Body of pancreas (tissue), 4 donors: ENCODE data around the gene TNPO1. TPM values are rescaled to one million over a fixed set of nuclear protein-coding genes. Genes with fewer than 3 reads are reported as not detected.

Source experiments
- ATAC-seq: fragments of 150-250 bp; one replicate; pipeline ENCODE4 v1.9.1; 2016
- DNase-seq, 4 donors: peaks; one replicate each; pipeline ENCODE4 v3.0.0-alpha.2; 2019
- H3K27ac ChIP-seq, 4 donors: fragments of 200-600 bp; sonication (generic); 1 replicate in 3 of 4; 2 replicates in 1 of 4; pipeline versions ENCODE4 v1.5.1 to v1.6.1; 2016 to 2019; ENCODE audit warnings: mild to moderate bottlenecking in 1 of 4, mixed read lengths in 1 of 4, moderate library complexity in 1 of 4
- H3K27me3 ChIP-seq, 2 donors: fragments of 200-600 bp; sonication (generic); one replicate each; pipeline ENCODE4 v1.6.0; 2016; ENCODE audit warnings: mild to moderate bottlenecking in 1 of 2
- H3K36me3 ChIP-seq, 2 donors: fragments of 200-600 bp; sonication (generic); replicated peaks in 1 of 2; 2 replicates each; pipeline ENCODE4 v1.5.1; 2016; ENCODE audit warnings: low read depth in 2 of 2; ENCODE audit not compliant: insufficient read depth in 1 of 2
- H3K4me1 ChIP-seq: fragments of 200-600 bp; sonication (generic); one replicate; pipeline ENCODE4 v1.6.0; 2016
- H3K4me3 ChIP-seq, 2 donors: fragments of 200-600 bp; sonication (generic); 1 replicate in 1 of 2; 2 replicates in 1 of 2; pipeline ENCODE4 v1.5.1; 2016 to 2019
- H3K9me3 ChIP-seq, 3 donors: fragments of 200-600 bp; sonication (generic); 1 replicate in 2 of 3; 2 replicates in 1 of 3; pipeline ENCODE4 v1.5.1; 2016
- POLR2A ChIP-seq, 3 donors: fragments of 450-650 bp; IDR thresholded peaks; one replicate each; pipeline ENCODE4 v1.6.1; 2016; ENCODE audit warnings: antibody characterized with exemption in 3 of 3, mild to moderate bottlenecking in 2 of 3
- WGBS, 2 donors: methylation state at CpG; one replicate each; pipeline ENCODE4 v1.1.5; 2017; 5-methylcytosine and 5-hydroxymethylcytosine counted together
- intact Hi-C: fragments of 100-400 bp; cut with DNase I; formaldehyde crosslinking; loops from one replicate; pipeline ENCODE4 v1.15.1; 2023
- total RNA-seq, 2 donors: library from RNA; depleted of rRNA; stranded (reverse); fragments of >200 nt; gene quantifications; one replicate each; pipeline ENCODE4 v1.1.0, GENCODE V29; 2016
- TF ChIP-seq, protein P1 (sequence below), 7 experiments: fragments of 450-650 bp in 4 of 7; fragments of 200-600 bp in 3 of 7; sonication (generic) in 3 of 7; IDR thresholded peaks; one replicate each; pipeline ENCODE4 v1.5.1; 2016 to 2019; ENCODE audit warnings: antibody characterized with exemption in 7 of 7

TNPO1 gene
- total RNA-seq, 2 donors from 2014 or later = 41.2 to 71.9 TPM

DNA sequence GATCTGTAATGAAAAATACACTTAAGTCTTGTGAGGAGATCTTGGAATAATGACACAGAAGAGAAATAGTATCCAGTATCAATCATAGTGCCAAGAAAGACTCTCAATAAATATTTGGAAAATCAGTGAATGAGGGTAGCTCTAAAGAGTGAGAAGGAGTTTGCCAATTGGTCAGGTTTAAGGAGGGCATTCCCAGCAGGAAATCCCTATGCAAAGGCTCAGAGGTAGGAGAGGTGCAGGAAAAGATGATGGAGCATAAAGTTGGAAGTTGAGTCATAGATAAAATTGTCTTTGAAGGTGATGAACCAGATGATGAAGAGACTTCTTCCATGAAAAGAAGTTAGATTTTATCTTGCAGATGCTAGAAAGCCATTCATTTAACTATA, 27.8 kb downstream of the TNPO1 start:
- no peak for ATAC-seq
- H3K27ac ChIP-seq = no peak overlapping the region
- peaks cover 32% of the 10 kb centered on the region for H3K4me1 ChIP-seq
- DNase-seq = no peak
- intact Hi-C loops = no loop called here
- no peaks in the 10 kb centered on the region for H3K9me3 ChIP-seq
- H3K36me3 ChIP-seq = no peaks in the 10 kb centered on the region
- H3K27me3 ChIP-seq = no peaks in the 10 kb centered on the region
- no peak for TF ChIP-seq POLR2A (IDR thresholded peaks at IDR 0.05)
- TF ChIP-seq, protein P1, sequence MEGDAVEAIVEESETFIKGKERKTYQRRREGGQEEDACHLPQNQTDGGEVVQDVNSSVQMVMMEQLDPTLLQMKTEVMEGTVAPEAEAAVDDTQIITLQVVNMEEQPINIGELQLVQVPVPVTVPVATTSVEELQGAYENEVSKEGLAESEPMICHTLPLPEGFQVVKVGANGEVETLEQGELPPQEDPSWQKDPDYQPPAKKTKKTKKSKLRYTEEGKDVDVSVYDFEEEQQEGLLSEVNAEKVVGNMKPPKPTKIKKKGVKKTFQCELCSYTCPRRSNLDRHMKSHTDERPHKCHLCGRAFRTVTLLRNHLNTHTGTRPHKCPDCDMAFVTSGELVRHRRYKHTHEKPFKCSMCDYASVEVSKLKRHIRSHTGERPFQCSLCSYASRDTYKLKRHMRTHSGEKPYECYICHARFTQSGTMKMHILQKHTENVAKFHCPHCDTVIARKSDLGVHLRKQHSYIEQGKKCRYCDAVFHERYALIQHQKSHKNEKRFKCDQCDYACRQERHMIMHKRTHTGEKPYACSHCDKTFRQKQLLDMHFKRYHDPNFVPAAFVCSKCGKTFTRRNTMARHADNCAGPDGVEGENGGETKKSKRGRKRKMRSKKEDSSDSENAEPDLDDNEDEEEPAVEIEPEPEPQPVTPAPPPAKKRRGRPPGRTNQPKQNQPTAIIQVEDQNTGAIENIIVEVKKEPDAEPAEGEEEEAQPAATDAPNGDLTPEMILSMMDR (IDR thresholded peaks at IDR 0.05) = no peak
- no peak overlapping the region for H3K4me3 ChIP-seq

DNA sequence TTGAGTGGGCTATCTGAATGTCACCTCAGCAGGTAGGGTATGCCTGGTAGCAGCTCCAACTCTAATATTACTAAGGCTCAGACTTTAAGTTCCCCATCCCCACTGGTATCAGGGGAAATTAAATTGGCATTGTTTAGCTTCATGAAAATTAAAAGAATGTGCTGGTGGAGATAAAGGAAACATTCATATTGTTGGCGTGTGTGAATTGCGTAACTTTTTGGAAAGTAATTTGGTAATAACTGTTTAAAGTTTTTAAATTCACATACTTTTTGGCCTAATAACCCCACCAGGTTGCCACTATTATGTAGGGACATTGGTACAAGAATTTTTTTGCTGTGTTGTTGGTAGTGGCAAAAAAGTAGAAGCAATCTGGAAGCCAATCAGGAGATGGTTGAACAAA, 29.4 kb downstream of the TNPO1 start:
- no peak for DNase-seq
- Histone ChIP-seq H3K36me3 (no peaks in the 10 kb centered on the region), H3K27me3 (no peaks in the 10 kb centered on the region), H3K4me3 (no peak overlapping the region), H3K4me1 (peaks cover 41% of the 10 kb centered on the region), H3K9me3 (no peaks in the 10 kb centered on the region), H3K27ac (no peak overlapping the region)
- intact Hi-C loops = no loop called here
- TF ChIP-seq, protein P1 (IDR thresholded peaks at IDR 0.05) = no peak
- TF ChIP-seq POLR2A (IDR thresholded peaks at IDR 0.05) = no peak
- no peak for ATAC-seq
- 56 to 59% methylated on average over 2 of the region's 2 CpGs for WGBS, 2 donors

DNA sequence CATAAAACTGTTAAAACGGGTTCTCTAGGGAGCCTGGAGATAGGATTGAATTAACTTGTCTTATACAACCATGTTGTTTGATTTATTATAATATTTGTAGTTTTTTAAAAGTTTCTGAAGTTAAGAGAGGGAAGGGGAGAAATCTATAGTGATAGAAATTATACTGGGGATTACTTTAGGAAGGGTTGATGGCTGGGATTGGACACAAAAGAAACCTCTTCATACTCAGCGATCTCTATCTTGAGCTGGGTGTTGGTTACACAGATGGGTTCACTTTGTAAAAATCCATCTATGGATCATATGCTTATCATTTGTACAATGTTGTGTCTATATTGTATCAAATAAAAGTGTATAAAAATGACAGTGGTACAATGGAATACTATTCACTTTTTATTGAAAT, 30.0 kb downstream of the TNPO1 start:
- DNase-seq (no peak), ATAC-seq (no peak)
- H3K36me3 ChIP-seq = no peaks in the 10 kb centered on the region
- H3K4me1 ChIP-seq = peaks cover 47% of the 10 kb centered on the region
- no peaks in the 10 kb centered on the region for H3K27me3 ChIP-seq
- intact Hi-C loops = no loop called here
- 87 to 95% methylated on average over 2 of the region's 2 CpGs for WGBS, 2 donors
- TF ChIP-seq, protein P1 (IDR thresholded peaks at IDR 0.05) = no peak
- no peak for TF ChIP-seq POLR2A (IDR thresholded peaks at IDR 0.05)
- no peak overlapping the region for H3K27ac ChIP-seq
- no peak overlapping the region for H3K4me3 ChIP-seq
- no peaks in the 10 kb centered on the region for H3K9me3 ChIP-seq

DNA sequence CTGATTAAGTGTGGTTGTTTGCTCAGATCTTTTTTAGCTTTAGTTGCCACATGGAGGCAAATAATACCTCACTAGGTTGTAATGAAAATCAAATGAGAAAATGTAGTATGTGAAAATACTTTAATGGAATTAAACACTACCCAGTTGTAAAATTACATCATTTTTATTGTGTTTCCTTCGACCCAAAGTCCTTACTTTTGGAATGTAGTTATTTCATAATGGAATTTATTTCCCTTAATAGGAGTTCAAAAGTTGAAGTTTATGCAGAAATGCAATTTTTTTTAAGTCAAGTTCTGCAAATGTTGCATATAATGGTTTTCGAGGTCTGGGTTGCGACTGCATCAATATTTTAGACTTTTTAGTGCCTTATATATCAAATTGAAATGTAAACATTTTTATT, 31.0 kb downstream of the TNPO1 start:
- ATAC-seq = no peak
- no peaks in the 10 kb centered on the region for H3K27me3 ChIP-seq
- 7 to 9% methylated on average over 3 of the region's 3 CpGs for WGBS, 2 donors
- peak overlapping the region in 2 of 4 donors; percentile 94 to 99 for H3K27ac ChIP-seq
- no peaks in the 10 kb centered on the region for H3K36me3 ChIP-seq
- peaks cover 57% of the 10 kb centered on the region for H3K4me1 ChIP-seq
- no peaks in the 10 kb centered on the region for H3K9me3 ChIP-seq
- intact Hi-C loops = no loop called here
- H3K4me3 ChIP-seq = peak overlapping the region in 1 of 2 donors; percentile 79
- TF ChIP-seq, protein P1 (IDR thresholded peaks at IDR 0.05) = no peak
- TF ChIP-seq POLR2A (IDR thresholded peaks at IDR 0.05) = no peak
- no peak for DNase-seq

DNA sequence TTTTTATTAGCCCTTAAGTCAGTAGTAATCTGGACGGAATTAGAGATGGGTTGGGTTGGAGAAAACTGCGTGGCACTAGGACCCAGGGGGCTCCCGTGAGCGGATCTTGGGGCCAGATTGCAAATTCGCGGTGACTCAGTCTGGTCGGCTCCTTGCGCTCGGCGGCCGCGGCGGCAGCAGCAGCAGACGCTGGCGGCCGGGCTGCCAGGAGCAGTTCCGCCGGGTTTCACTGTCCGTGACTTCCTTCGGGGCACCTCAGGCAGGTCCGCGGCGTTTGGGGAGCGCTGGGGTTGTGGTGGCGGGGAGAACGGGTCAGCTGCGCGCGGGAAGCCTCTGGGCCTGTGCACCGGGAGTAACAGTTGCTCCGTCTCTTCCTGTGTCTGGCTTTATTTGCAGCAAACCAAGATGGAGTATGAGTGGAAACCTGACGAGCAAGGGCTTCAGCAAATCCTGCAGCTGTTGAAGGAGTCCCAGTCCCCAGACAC, 31.6 kb downstream of the TNPO1 start:
- peak overlapping the region; percentile 79 to 93 for H3K4me3 ChIP-seq
- no peaks in the 10 kb centered on the region for H3K27me3 ChIP-seq
- WGBS, 2 donors = 0% methylated on average over 10 to 32 of the region's 32 CpGs
- DNase-seq (peak; percentile 87 to 94 (median 88)), ATAC-seq (peak; percentile 93)
- TF ChIP-seq, protein P1 (IDR thresholded peaks at IDR 0.05) = peak in 3 of 7 experiments; percentile 26 to 37 (median 26)
- peak; percentile 91 to 98 (median 98) for TF ChIP-seq POLR2A (IDR thresholded peaks at IDR 0.05)
- no peaks in the 10 kb centered on the region for H3K36me3 ChIP-seq
- peaks cover 55% of the 10 kb centered on the region for H3K4me1 ChIP-seq
- intact Hi-C loops = no loop called here
- peak overlapping the region; percentile 81 to 99 (median 95) for H3K27ac ChIP-seq
- H3K9me3 ChIP-seq = no peaks in the 10 kb centered on the region
